ENCODE results near the gene CAMKV.
"Not testable (repeated sequence)": the region's sequence is repeated elsewhere in the genome, so short reads cannot be mapped to it uniquely, and the experiment has no call there.

The CAMKV gene

GRCh38 chr3:49855662-49856061 lies 14.0 kb downstream of the CAMKV start:
- Mint-ChIP-seq H3K4me1 (peaks cover 12% of the 10 kb centered on the region), H3K4me3 (peak overlapping the region; percentile 85), H3K27me3 (no peaks in the 10 kb centered on the region), H3K36me3 (no peaks in the 10 kb centered on the region), H3K9me3 (no peaks in the 10 kb centered on the region), H3K27ac (peak overlapping the region; percentile 61)
- ATAC-seq (ENCODE audit: low read depth) (no peak), DNase-seq (ENCODE audit: low spot score in 2 of 2) (no peak)

- Mint-ChIP-seq H3K4me3 (no peak overlapping the region), H3K9me3 (no peaks in the 10 kb centered on the region), H3K36me3 (peaks cover 3% of the 10 kb centered on the region), H3K27ac (no peak overlapping the region), H3K27me3 (no peaks in the 10 kb centered on the region), H3K4me1 (peaks cover 3% of the 10 kb centered on the region)
- DNase-seq (ENCODE audit: low spot score in 2 of 2) = no peak
- no peak for ATAC-seq (ENCODE audit: low read depth)
These were observed 24.0 kb downstream of the CAMKV start for GRCh38 chr3:49845694-49846093.

- no peak overlapping the region for H3K27ac Mint-ChIP-seq
- DNase-seq (ENCODE audit: low spot score in 2 of 2) (no peak), ATAC-seq (ENCODE audit: low read depth) (no peak)
- peaks cover 3% of the 10 kb centered on the region for H3K4me1 Mint-ChIP-seq
- H3K4me3 Mint-ChIP-seq = no peak overlapping the region
- H3K9me3 Mint-ChIP-seq = no peaks in the 10 kb centered on the region
- H3K27me3 Mint-ChIP-seq = no peaks in the 10 kb centered on the region
- H3K36me3 Mint-ChIP-seq = peaks cover 3% of the 10 kb centered on the region
These were observed 25.1 kb downstream of the CAMKV start for GRCh38 chr3:49844464-49845183.

- no peaks in the 10 kb centered on the region for H3K27me3 Mint-ChIP-seq
- no peaks in the 10 kb centered on the region for H3K9me3 Mint-ChIP-seq
- no peak overlapping the region for H3K4me3 Mint-ChIP-seq
- peaks cover 8% of the 10 kb centered on the region for H3K4me1 Mint-ChIP-seq
- no peak overlapping the region for H3K27ac Mint-ChIP-seq
- H3K36me3 Mint-ChIP-seq = peaks cover 3% of the 10 kb centered on the region
- DNase-seq (ENCODE audit: low spot score in 2 of 2) = no peak
- ATAC-seq (ENCODE audit: low read depth) = no peak
These were observed 26.7 kb downstream of the CAMKV start for GRCh38 chr3:49842843-49843517.

- ATAC-seq (ENCODE audit: low read depth) = no peak
These were observed 27.9 kb downstream of the CAMKV start for GRCh38 chr3:49841806-49842205.

GRCh38 chr3:49841126-49841696 lies 28.5 kb downstream of the CAMKV start:
- no peak overlapping the region for H3K27ac Mint-ChIP-seq

More at GRCh38 chr3:49841806-49842205, 27.9 kb downstream of the CAMKV start:
- Mint-ChIP-seq H3K27me3 (no peaks in the 10 kb centered on the region), H3K4me1 (peaks cover 8% of the 10 kb centered on the region), H3K36me3 (no peaks in the 10 kb centered on the region), H3K27ac (no peak overlapping the region), H3K4me3 (no peak overlapping the region), H3K9me3 (no peaks in the 10 kb centered on the region)
- no peak for DNase-seq (ENCODE audit: low spot score in 2 of 2)

GRCh38 chr3:49840388-49840787 lies 29.3 kb downstream of the CAMKV start:
- Mint-ChIP-seq H3K36me3 (no peaks in the 10 kb centered on the region), H3K9me3 (no peaks in the 10 kb centered on the region), H3K27ac (no peak overlapping the region), H3K27me3 (no peaks in the 10 kb centered on the region), H3K4me3 (no peak overlapping the region), H3K4me1 (peaks cover 8% of the 10 kb centered on the region)
- DNase-seq (ENCODE audit: low spot score in 2 of 2) (no peak), ATAC-seq (ENCODE audit: low read depth) (no peak)

More at GRCh38 chr3:49841126-49841696, 28.5 kb downstream of the CAMKV start:
- ATAC-seq (ENCODE audit: low read depth) (no peak), DNase-seq (ENCODE audit: low spot score in 2 of 2) (no peak)
- H3K4me1 Mint-ChIP-seq = peaks cover 8% of the 10 kb centered on the region
- H3K36me3 Mint-ChIP-seq = no peaks in the 10 kb centered on the region
- H3K4me3 Mint-ChIP-seq = no peak overlapping the region
- no peaks in the 10 kb centered on the region for H3K27me3 Mint-ChIP-seq
- H3K9me3 Mint-ChIP-seq = no peaks in the 10 kb centered on the region

- H3K27ac Mint-ChIP-seq = no peak overlapping the region
- H3K36me3 Mint-ChIP-seq = peaks cover 2% of the 10 kb centered on the region
These were observed 30.4 kb downstream of the CAMKV start for GRCh38 chr3:49839193-49839809.

GRCh38 chr3:49831341-49831740 lies 38.4 kb downstream of the CAMKV start:
- Mint-ChIP-seq H3K4me1 (peaks cover 3% of the 10 kb centered on the region), H3K9me3 (no peaks in the 10 kb centered on the region), H3K27me3 (no peaks in the 10 kb centered on the region), H3K27ac (no peak overlapping the region), H3K4me3 (no peak overlapping the region), H3K36me3 (peaks cover 2% of the 10 kb centered on the region)
- no peak for ATAC-seq (ENCODE audit: low read depth)
- DNase-seq (ENCODE audit: low spot score in 2 of 2) = no peak

More at GRCh38 chr3:49839193-49839809, 30.4 kb downstream of the CAMKV start:
- Mint-ChIP-seq H3K4me1 (peaks cover 8% of the 10 kb centered on the region), H3K27me3 (no peaks in the 10 kb centered on the region), H3K9me3 (no peaks in the 10 kb centered on the region), H3K4me3 (no peak overlapping the region)
- DNase-seq (ENCODE audit: low spot score in 2 of 2) (peak; percentile 84 to 85), ATAC-seq (ENCODE audit: low read depth) (peak; percentile 99)

- Mint-ChIP-seq H3K9me3 (no peaks in the 10 kb centered on the region), H3K36me3 (no peaks in the 10 kb centered on the region), H3K4me1 (no peaks in the 10 kb centered on the region), H3K27me3 (no peaks in the 10 kb centered on the region), H3K27ac (no peak overlapping the region), H3K4me3 (no peak overlapping the region)
- ATAC-seq (ENCODE audit: low read depth) (no peak), DNase-seq (ENCODE audit: low spot score in 2 of 2) (no peak)
These were observed 43.7 kb downstream of the CAMKV start for GRCh38 chr3:49826016-49826415.

GRCh38 chr3:49823131-49823530 lies 46.6 kb downstream of the CAMKV start:
- ATAC-seq (ENCODE audit: low read depth); H3K4me3 Mint-ChIP-seq; H3K9me3 Mint-ChIP-seq; H3K4me1 Mint-ChIP-seq; H3K27me3 Mint-ChIP-seq; DNase-seq (ENCODE audit: low spot score in 2 of 2); H3K36me3 Mint-ChIP-seq; H3K27ac Mint-ChIP-seq: not testable (repeated sequence)

- DNase-seq (ENCODE audit: low spot score in 2 of 2) (no peak), ATAC-seq (ENCODE audit: low read depth) (peak; percentile 91)
- Mint-ChIP-seq H3K4me1 (peaks cover 30% of the 10 kb centered on the region), H3K36me3 (peaks cover 13% of the 10 kb centered on the region), H3K27ac (peak within 1 kb of the TSS; percentile 91), H3K27me3 (no peaks in the 10 kb centered on the region), H3K9me3 (no peaks in the 10 kb centered on the region), H3K4me3 (peak within 1 kb of the TSS; percentile 96)
These were observed 56.1 kb downstream of the CAMKV start, which contains the start of gene UBA7 for GRCh38 chr3:49813497-49814174. UBA7 (minus strand) TSS chr3:49813953; CDS start chr3:49813787, 166 bp downstream.

GRCh38 chr3:49812916-49813496 lies 56.7 kb downstream of the CAMKV start:
- DNase-seq (ENCODE audit: low spot score in 2 of 2) = no peak
- peak overlapping the region; percentile 91 for H3K27ac Mint-ChIP-seq
- ATAC-seq (ENCODE audit: low read depth) = no peak
- no peaks in the 10 kb centered on the region for H3K27me3 Mint-ChIP-seq
- H3K36me3 Mint-ChIP-seq = peaks cover 13% of the 10 kb centered on the region
- H3K4me3 Mint-ChIP-seq = peak overlapping the region; percentile 96
- no peaks in the 10 kb centered on the region for H3K9me3 Mint-ChIP-seq
- peaks cover 36% of the 10 kb centered on the region for H3K4me1 Mint-ChIP-seq

Measured in memory B cell (primary cell).